Kidney (tissue), 14 donors: Measurements from ENCODE around the gene WBP2NL. TPM values are rescaled to one million over a fixed set of nuclear protein-coding genes. Genes with fewer than 3 reads are reported as not detected.

Experiments used
- DNase-seq, 5 donors: peaks; one replicate each; pipeline ENCODE4 v3.0.0-alpha.2; 2013 to 2020
- FAIRE-seq: peaks from 2 replicates; lab custom pipeline; 2012; peaks lifted over from hg19 to GRCh38; lab: Jason Lieb, UNC
- H3K27ac ChIP-seq, 2 donors: one replicate each; pipeline ENCODE4 v1.7.0; 2013; ENCODE audit warnings: low read depth in 2 of 2, low read length in 2 of 2, inconsistent platforms in 1 of 2
- H3K27me3 ChIP-seq: one replicate; pipeline ENCODE4 v1.7.1; 2013; ENCODE audit warnings: low read length, inconsistent platforms; ENCODE audit not compliant: control insufficient read depth, insufficient read depth
- H3K36me3 ChIP-seq, 3 donors: one replicate each; pipeline versions ENCODE4 v1.7.0 to v1.7.1; 2013; ENCODE audit warnings: low read length in 3 of 3, control low read depth in 1 of 3, inconsistent platforms in 1 of 3; ENCODE audit not compliant: insufficient read depth in 3 of 3, control insufficient read depth in 2 of 3
- H3K4me1 ChIP-seq, 3 donors: one replicate each; pipeline versions ENCODE4 v1.7.0 to v1.7.1; 2013; ENCODE audit warnings: low read length in 3 of 3, inconsistent platforms in 1 of 3, low read depth in 1 of 3; ENCODE audit not compliant: control insufficient read depth in 2 of 3, insufficient read depth in 2 of 3
- H3K4me3 ChIP-seq, 3 donors: one replicate each; pipeline versions ENCODE4 v1.7.0 to v1.8.1; 2013; ENCODE audit warnings: low read length in 3 of 3, control low read depth in 1 of 3, inconsistent platforms in 1 of 3
- H3K9ac ChIP-seq, 3 donors: one replicate each; pipeline versions ENCODE4 v1.7.0 to v1.7.1; 2013; ENCODE audit warnings: low read length in 3 of 3, control low read depth in 1 of 3, inconsistent platforms in 1 of 3
- H3K9me3 ChIP-seq, 3 donors: one replicate each; pipeline versions ENCODE4 v1.7.0 to v1.7.1; 2013; ENCODE audit warnings: low read length in 3 of 3, control low read depth in 1 of 3, inconsistent platforms in 1 of 3; ENCODE audit not compliant: control insufficient read depth in 2 of 3, insufficient read depth in 1 of 3
- intact Hi-C: fragments of 100-400 bp; cut with DNase I; formaldehyde crosslinking; loops from one replicate; pipeline ENCODE4 v1.11.1; 2022
- polyA plus RNA-seq: library from polyadenylated mRNA; stranded (reverse); fragments of 350-450 nt; fragmentation: Illumina TruSeq; extraction: RNeasy Lipid Tissue Mini Kit (QIAGEN cat#74804); gene quantifications from one replicate; pipeline ENCODE4 v1.2.3, GENCODE V29; 2014; ENCODE audit warnings: low read depth, low replicate concordance; ENCODE audit not compliant: insufficient read depth
- total RNA-seq: library from RNA; stranded (reverse); fragmentation: NEBNext Ultra II Directional; extraction: Animal tissue kit (Norgen Biotek cat#: 25700); gene quantifications from one replicate; pipeline ENCODE4 v1.2.1, GENCODE V29; 2021
- TF ChIP-seq, protein P1 (sequence below): IDR thresholded peaks from 3 replicates; pipeline ENCODE4 v1.5.1; 2012; ENCODE audit warnings: mild to moderate bottlenecking, moderate library complexity, borderline replicate concordance; ENCODE audit not compliant: insufficient read depth; ENCODE audit errors: extremely low read depth
- donor health status: control.
- donor health status: control.
- donor health status: control.
- donor health status: control.
- donor health status: control.
- donor health status: DM: yes; HTN: yes; CAD: no.
- donor health status: Normal renal cell carcinoma (clear cell type).

The WBP2NL gene
- total and polyA plus RNA-seq, 2 donors from 2014 or later: 0.84 to 2.5 TPM

DNA sequence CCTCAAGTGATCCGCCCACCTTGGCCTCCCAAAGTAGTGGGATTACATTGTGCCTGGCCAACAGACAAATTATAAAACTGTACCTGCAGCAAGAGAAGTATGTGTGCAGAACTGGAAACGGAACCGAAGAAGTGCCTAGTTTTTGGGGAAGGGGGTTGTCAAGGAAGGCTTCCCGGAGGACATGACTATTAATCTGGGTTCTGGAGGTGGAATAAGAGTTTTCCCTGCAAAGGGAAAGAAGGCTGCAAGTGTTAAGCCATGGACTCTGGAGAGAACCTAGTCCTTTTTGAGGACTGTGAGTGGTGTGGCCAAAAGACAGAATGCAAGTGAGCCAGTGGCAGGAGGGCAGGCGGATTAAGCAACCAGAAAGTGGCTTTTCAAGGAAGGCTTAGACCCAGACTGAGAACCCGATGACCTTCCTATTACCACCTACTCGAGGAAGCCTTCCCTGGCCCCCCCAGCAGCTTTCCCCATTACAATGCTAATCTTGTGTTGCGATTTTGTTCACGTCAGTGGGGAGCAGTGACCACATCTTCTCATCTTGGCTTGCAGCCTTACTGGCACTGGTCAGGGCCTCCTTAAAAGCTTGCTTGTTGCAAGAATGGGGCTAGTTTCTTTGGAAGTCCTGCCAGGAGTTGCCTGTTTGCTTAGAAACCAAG lies 35.0 kb upstream of the WBP2NL start:
- H3K4me1 ChIP-seq: peaks cover 0 to 4% (median 0%) of the 10 kb centered on the region in 3 donors
- no peak overlapping the region for H3K27ac ChIP-seq
- TF ChIP-seq, protein P1, sequence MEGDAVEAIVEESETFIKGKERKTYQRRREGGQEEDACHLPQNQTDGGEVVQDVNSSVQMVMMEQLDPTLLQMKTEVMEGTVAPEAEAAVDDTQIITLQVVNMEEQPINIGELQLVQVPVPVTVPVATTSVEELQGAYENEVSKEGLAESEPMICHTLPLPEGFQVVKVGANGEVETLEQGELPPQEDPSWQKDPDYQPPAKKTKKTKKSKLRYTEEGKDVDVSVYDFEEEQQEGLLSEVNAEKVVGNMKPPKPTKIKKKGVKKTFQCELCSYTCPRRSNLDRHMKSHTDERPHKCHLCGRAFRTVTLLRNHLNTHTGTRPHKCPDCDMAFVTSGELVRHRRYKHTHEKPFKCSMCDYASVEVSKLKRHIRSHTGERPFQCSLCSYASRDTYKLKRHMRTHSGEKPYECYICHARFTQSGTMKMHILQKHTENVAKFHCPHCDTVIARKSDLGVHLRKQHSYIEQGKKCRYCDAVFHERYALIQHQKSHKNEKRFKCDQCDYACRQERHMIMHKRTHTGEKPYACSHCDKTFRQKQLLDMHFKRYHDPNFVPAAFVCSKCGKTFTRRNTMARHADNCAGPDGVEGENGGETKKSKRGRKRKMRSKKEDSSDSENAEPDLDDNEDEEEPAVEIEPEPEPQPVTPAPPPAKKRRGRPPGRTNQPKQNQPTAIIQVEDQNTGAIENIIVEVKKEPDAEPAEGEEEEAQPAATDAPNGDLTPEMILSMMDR: no peak
- no peak for DNase-seq
- no peak overlapping the region for H3K9ac ChIP-seq
- intact Hi-C loops: no loop called here
- no peaks in the 10 kb centered on the region for H3K27me3 ChIP-seq
- no peak overlapping the region for H3K4me3 ChIP-seq
- no peaks in the 10 kb centered on the region for H3K36me3 ChIP-seq
- no peaks in the 10 kb centered on the region for H3K9me3 ChIP-seq
- FAIRE-seq: no peak

DNA sequence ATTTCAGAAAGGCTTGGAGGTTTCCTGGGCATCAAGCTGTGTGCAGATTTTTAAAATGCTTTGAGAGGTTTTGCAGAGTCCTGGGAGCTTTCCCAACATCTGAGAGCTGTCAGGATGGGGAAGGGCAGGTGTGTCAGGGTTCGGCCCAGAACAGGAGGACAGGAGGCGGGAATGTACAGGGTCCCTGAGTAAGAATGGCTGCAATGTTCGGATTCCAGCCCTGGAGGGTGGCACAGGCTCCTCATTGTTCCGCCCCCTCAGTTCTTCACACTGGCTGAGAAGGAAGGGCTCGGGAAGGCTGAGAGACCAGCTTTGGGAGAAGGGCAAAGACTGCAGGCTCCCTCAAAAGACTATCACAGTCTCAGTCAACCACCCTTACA lies 34.5 kb upstream of the WBP2NL start:
- H3K27ac ChIP-seq: no peak overlapping the region

DNA sequence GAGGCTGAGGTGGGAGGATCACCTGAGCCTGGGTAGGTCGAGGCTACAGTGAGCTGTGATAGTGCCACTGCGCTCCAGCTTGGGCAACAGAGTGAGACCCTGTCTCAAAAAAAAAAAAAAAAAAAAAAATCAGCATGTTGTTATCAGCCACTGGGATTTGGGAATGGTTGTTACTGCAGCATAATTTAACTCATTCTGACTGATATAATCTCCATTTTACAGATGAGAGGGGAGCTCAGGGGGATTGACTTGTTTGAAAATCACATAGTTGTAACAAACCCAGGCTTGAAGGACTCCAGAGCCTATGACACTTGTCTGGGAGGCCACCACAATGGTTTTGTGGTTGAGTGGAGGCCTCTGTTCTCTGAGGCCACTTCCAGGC lies 32.4 kb upstream of the WBP2NL start:
- no peaks in the 10 kb centered on the region for H3K4me1 ChIP-seq
- no peak overlapping the region for H3K27ac ChIP-seq
- no peaks in the 10 kb centered on the region for H3K36me3 ChIP-seq
- H3K9me3 ChIP-seq: no peaks in the 10 kb centered on the region
- H3K4me3 ChIP-seq: no peak overlapping the region
- intact Hi-C loops: no loop called here
- DNase-seq (no peak), FAIRE-seq (no peak)
- no peak overlapping the region for H3K9ac ChIP-seq
- no peaks in the 10 kb centered on the region for H3K27me3 ChIP-seq
- TF ChIP-seq, protein P1: no peak

More for the DNA sequence above, 34.5 kb upstream of the WBP2NL start:
- FAIRE-seq: no peak
- Histone ChIP-seq H3K9me3 (no peaks in the 10 kb centered on the region), H3K4me1 (peaks cover 0 to 4% (median 0%) of the 10 kb centered on the region in 3 donors), H3K36me3 (no peaks in the 10 kb centered on the region), H3K4me3 (no peak overlapping the region), H3K9ac (no peak overlapping the region), H3K27me3 (no peaks in the 10 kb centered on the region)
- DNase-seq: no peak
- TF ChIP-seq, protein P1: no peak
- intact Hi-C loops: no loop called here
